GM23338 (cell line): ENCODE results near the gene SCRT2. TPM values are rescaled to one million over a fixed set of nuclear protein-coding genes. Genes with fewer than 3 reads are reported as not detected.

Source experiments
- ATAC-seq: fragments of 200-7000 bp; cut with Tn5 transposase; 3 replicates; pipeline ENCODE4 v1.9.1; 2020
- DNase-seq: peaks from one replicate; pipeline ENCODE4 v3.0.0-alpha.2; 2015; ENCODE audit warnings: low spot score
- H2AFZ ChIP-seq: fragments of 200-600 bp; sonication (generic); 2 replicates; pipeline ENCODE4 v1.8.0; 2016; ENCODE audit warnings: antibody characterized with exemption, mild to moderate bottlenecking, moderate library complexity
- H3F3A ChIP-seq: fragments of 200-600 bp; sonication (generic); replicated peaks from 2 replicates; pipeline ENCODE4 v1.8.0; 2017; ENCODE audit warnings: antibody characterized with exemption, mixed run types, low read depth
- H3K27ac ChIP-seq: fragments of 200-600 bp; sonication (generic); 2 replicates; pipeline ENCODE4 v1.6.1; 2016; ENCODE audit warnings: low read depth
- H3K27me3 ChIP-seq: fragments of 200-600 bp; sonication (generic); 2 replicates; pipeline ENCODE4 v1.8.0; 2016; ENCODE audit warnings: mild to moderate bottlenecking, mixed run types, moderate library complexity; ENCODE audit not compliant: insufficient read depth
- H3K36me3 ChIP-seq: fragments of 200-600 bp; sonication (generic); 2 replicates; pipeline ENCODE4 v1.8.0; 2016; ENCODE audit warnings: mild to moderate bottlenecking; ENCODE audit not compliant: insufficient read depth
- H3K4me1 ChIP-seq: fragments of 200-600 bp; sonication (generic); 2 replicates; pipeline ENCODE4 v1.8.0; 2016; ENCODE audit warnings: mild to moderate bottlenecking, moderate library complexity; ENCODE audit not compliant: insufficient read depth
- H3K4me2 ChIP-seq: fragments of 200-600 bp; sonication (generic); 2 replicates; pipeline ENCODE4 v1.7.1; 2017; ENCODE audit warnings: mixed run types
- H3K4me3 ChIP-seq: fragments of 200-600 bp; sonication (generic); 2 replicates; pipeline ENCODE4 v1.6.1; 2016; ENCODE audit warnings: mixed run types
- H3K79me2 ChIP-seq: fragments of 200-600 bp; sonication (generic); replicated peaks from 2 replicates; pipeline ENCODE4 v1.8.0; 2017; ENCODE audit warnings: mild to moderate bottlenecking; ENCODE audit not compliant: insufficient read depth
- H3K9me2 ChIP-seq: fragments of 200-600 bp; sonication (generic); 2 replicates; pipeline ENCODE4 v1.8.0; 2017; ENCODE audit not compliant: insufficient read depth
- H4K20me1 ChIP-seq: fragments of 200-600 bp; sonication (generic); replicated peaks from 2 replicates; pipeline ENCODE4 v1.8.0; 2017; ENCODE audit warnings: mild to moderate bottlenecking; ENCODE audit not compliant: insufficient read depth
- H3K27ac Mint-ChIP-seq: 2 replicates; pipeline ENCODE4 v1.8.0; 2020; ENCODE audit warnings: inconsistent platforms, mild to moderate bottlenecking, moderate library complexity, mixed read lengths
- H3K27me3 Mint-ChIP-seq: 3 replicates; pipeline ENCODE4 v1.8.0; 2022; ENCODE audit warnings: low read depth, mild to moderate bottlenecking, moderate library complexity, mixed read lengths, inconsistent platforms; ENCODE audit not compliant: insufficient read depth, poor library complexity
- H3K36me3 Mint-ChIP-seq: 3 replicates; pipeline ENCODE4 v1.8.0; 2021; ENCODE audit warnings: low read depth, mild to moderate bottlenecking, inconsistent platforms, moderate library complexity, mixed read lengths
- H3K4me1 Mint-ChIP-seq: 3 replicates; pipeline ENCODE4 v1.8.0; 2020; ENCODE audit warnings: mild to moderate bottlenecking, inconsistent platforms, mixed read lengths
- H3K4me3 Mint-ChIP-seq: 3 replicates; pipeline ENCODE4 v1.8.0; 2021; ENCODE audit warnings: moderate library complexity, mild to moderate bottlenecking, inconsistent platforms, mixed read lengths
- H3K9me3 Mint-ChIP-seq: 3 replicates; pipeline ENCODE4 v1.8.0; 2020; ENCODE audit warnings: moderate library complexity, mild to moderate bottlenecking, inconsistent platforms, mixed read lengths
- CREB1 ChIP-seq: fragments of 250-450 bp; sonication (Bioruptor Pico); IDR thresholded peaks from 2 replicates; pipeline ENCODE4 v1.5.0; 2020; ENCODE audit warnings: low read depth, mild to moderate bottlenecking, moderate library complexity
- EZH2 ChIP-seq: fragments of 200-600 bp; sonication (generic); IDR thresholded peaks from one replicate; pipeline ENCODE4 v1.8.0; 2017; ENCODE audit warnings: antibody characterized with exemption, mild to moderate bottlenecking, low read depth; ENCODE audit not compliant: unreplicated experiment
- EZH2phosphoT487 ChIP-seq: fragments of 200-600 bp; sonication (generic); IDR thresholded peaks from one replicate; pipeline ENCODE4 v1.8.1; 2018; ENCODE audit warnings: antibody characterized with exemption; ENCODE audit not compliant: unreplicated experiment
- JUNB ChIP-seq: IDR thresholded peaks from one replicate; pipeline ENCODE4 v1.6.1; 2016; ENCODE audit warnings: antibody characterized with exemption; ENCODE audit not compliant: unreplicated experiment
- NANOG ChIP-seq: IDR thresholded peaks from 2 replicates; pipeline ENCODE4 v1.6.1; 2016; ENCODE audit warnings: antibody characterized with exemption, borderline replicate concordance
- POLR2AphosphoS5 ChIP-seq: IDR thresholded peaks from 2 replicates; pipeline ENCODE4 v1.6.1; 2016; ENCODE audit warnings: antibody characterized with exemption, low read depth
- STAT1 ChIP-seq: IDR thresholded peaks from one replicate; pipeline ENCODE4 v1.6.1; 2016; ENCODE audit warnings: antibody characterized with exemption; ENCODE audit not compliant: unreplicated experiment
- ZNF114 ChIP-seq: fragments of 250-450 bp; sonication (Bioruptor Pico); IDR thresholded peaks from 2 replicates; pipeline ENCODE4 v1.5.0; 2020; ENCODE audit warnings: mild to moderate bottlenecking, moderate library complexity
- ZNF331 ChIP-seq: fragments of 250-450 bp; sonication (Bioruptor Pico); IDR thresholded peaks from 2 replicates; pipeline ENCODE4 v1.5.0; 2020; ENCODE audit warnings: low read depth, mild to moderate bottlenecking, moderate library complexity
- polyA plus RNA-seq: library from polyadenylated mRNA; unstranded; fragments of >200 nt; fragmentation: Nextera tagmentation; extraction: Ambion mirVana; gene quantifications from 2 replicates; pipeline ENCODE4 v1.2.1, GENCODE V29; 2016
- total RNA-seq: library from RNA; depleted of rRNA; stranded (reverse); fragments of >200 nt; shearing (Covaris generic); gene quantifications from 2 replicates; pipeline ENCODE4 v1.2.3, GENCODE V29; 2014
- TF ChIP-seq, protein P1 (sequence below), 2 experiments: fragments of 200-600 bp in 1 of 2; sonication (generic) in 1 of 2; conservative IDR thresholded peaks; 2 replicates each; pipeline versions ENCODE4 v1.5.1 to v1.6.1; 2016 to 2017; ENCODE audit warnings: antibody characterized with exemption in 2 of 2, low read depth in 2 of 2, mild to moderate bottlenecking in 2 of 2, moderate library complexity in 1 of 2
- TF ChIP-seq, protein P2 (sequence below): IDR thresholded peaks from 2 replicates; pipeline ENCODE4 v1.6.1; 2016; ENCODE audit warnings: antibody characterized with exemption
- TF ChIP-seq, protein P3 (sequence below): fragments of 250-450 bp; sonication (Bioruptor Pico); IDR thresholded peaks from 2 replicates; pipeline ENCODE4 v1.5.0; 2020; ENCODE audit warnings: mild to moderate bottlenecking, moderate library complexity

Gene SCRT2
- total and polyA plus RNA-seq, 2 experiments from 2014 or later = 0.31 TPM; not detected in 1

DNA sequence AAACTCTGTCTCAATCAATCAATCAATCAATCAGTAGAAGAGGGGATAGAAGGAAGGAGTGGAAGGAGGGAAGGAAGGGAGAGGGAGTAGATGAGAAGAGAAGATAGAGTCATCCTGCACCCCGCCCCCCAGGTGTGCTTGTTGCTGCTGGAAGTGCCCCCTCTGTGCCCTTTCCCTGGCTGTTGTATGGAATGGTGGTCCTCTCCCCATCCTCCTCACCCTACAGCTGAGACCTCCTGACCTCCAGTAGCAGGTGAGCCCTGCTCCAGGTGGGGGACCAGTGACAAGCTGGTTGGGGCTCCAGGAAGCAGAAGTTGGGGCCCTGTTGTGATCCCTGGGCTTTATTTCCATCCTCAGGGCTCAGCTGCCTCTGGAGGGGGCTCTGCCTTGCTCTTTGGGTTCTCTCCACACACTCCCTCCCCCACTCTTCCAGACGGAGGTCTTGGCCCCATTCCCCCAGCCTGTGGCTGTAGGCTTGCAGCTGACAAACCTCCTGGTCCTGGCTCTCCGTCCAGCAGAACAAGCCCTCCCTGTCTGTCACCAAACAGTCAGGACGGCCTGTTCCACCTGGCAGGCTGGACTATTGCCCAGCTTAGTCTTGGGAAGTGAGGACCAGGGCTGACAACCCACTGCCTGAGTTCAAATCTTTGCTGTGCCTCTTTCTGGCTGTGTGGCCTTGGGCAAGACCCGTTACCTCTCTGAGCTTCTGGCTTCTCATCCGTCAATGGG, 26.0 kb upstream of the SCRT2 start:
- no peak overlapping the region for H3K4me3 Mint-ChIP-seq
- DNase-seq (no peak), ATAC-seq (no peak)
- Histone ChIP-seq H4K20me1 (no peaks in the 10 kb centered on the region), H3K79me2 (no peaks in the 10 kb centered on the region), H3K4me3 (no peak overlapping the region), H3F3A (no peaks in the 10 kb centered on the region), H2AFZ (no peak overlapping the region), H3K4me1 (peaks cover 13% of the 10 kb centered on the region), H3K27ac (no peak overlapping the region), H3K36me3 (no peaks in the 10 kb centered on the region), H3K27me3 (no peaks in the 10 kb centered on the region), H3K9me2 (no peaks in the 10 kb centered on the region), H3K4me2 (no peak overlapping the region)
- peaks cover 33% of the 10 kb centered on the region for H3K4me1 Mint-ChIP-seq
- H3K27me3 Mint-ChIP-seq = peaks cover 6% of the 10 kb centered on the region
- TF ChIP-seq JUNB (no peak), EZH2 (no peak), CREB1 (no peak), ZNF331 (CRISPR knock-in tag) (no peak), POLR2AphosphoS5 (no peak), NANOG (no peak)
- TF ChIP-seq, protein P1, sequence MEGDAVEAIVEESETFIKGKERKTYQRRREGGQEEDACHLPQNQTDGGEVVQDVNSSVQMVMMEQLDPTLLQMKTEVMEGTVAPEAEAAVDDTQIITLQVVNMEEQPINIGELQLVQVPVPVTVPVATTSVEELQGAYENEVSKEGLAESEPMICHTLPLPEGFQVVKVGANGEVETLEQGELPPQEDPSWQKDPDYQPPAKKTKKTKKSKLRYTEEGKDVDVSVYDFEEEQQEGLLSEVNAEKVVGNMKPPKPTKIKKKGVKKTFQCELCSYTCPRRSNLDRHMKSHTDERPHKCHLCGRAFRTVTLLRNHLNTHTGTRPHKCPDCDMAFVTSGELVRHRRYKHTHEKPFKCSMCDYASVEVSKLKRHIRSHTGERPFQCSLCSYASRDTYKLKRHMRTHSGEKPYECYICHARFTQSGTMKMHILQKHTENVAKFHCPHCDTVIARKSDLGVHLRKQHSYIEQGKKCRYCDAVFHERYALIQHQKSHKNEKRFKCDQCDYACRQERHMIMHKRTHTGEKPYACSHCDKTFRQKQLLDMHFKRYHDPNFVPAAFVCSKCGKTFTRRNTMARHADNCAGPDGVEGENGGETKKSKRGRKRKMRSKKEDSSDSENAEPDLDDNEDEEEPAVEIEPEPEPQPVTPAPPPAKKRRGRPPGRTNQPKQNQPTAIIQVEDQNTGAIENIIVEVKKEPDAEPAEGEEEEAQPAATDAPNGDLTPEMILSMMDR (conservative IDR thresholded peaks at IDR 0.05; ENCODE audit: low read depth in 2 of 2) = no peak
- no peaks in the 10 kb centered on the region for H3K9me3 Mint-ChIP-seq
- no peaks in the 10 kb centered on the region for H3K36me3 Mint-ChIP-seq
- H3K27ac Mint-ChIP-seq = no peak overlapping the region

DNA sequence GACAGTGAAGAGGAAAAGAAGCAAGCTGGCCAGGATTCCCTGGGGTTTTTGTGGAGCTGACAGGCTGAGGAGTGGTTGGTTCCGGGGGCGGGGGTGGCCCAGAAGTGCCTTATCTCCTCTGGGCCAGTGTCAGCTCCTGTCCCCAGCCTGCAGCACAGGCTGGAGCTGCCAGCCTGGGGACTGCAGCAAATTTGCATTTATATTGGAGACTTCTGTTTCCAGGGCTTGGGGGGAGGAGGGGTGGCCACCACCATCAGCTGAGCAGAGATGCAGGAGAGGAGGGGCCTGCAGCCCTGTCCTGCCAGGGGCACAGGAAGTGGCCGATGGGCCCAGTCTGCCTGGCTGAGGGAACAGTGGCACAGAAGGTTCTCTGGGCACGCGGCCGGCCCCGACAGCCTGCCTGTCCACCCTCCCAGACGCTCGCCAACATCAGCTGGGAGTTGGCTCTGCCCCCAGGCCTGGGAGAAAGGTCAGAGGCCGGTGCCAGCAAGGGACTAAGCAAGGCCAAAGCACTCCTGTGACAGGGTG, 24.3 kb upstream of the SCRT2 start:
- Mint-ChIP-seq H3K27ac (no peak overlapping the region), H3K27me3 (peaks cover 6% of the 10 kb centered on the region), H3K4me3 (no peak overlapping the region), H3K9me3 (no peaks in the 10 kb centered on the region), H3K4me1 (peaks cover 29% of the 10 kb centered on the region), H3K36me3 (no peaks in the 10 kb centered on the region)
- Histone ChIP-seq H3K79me2 (no peaks in the 10 kb centered on the region), H3K27ac (no peak overlapping the region), H3F3A (no peaks in the 10 kb centered on the region), H3K27me3 (no peaks in the 10 kb centered on the region), H3K4me3 (no peak overlapping the region), H2AFZ (peak overlapping the region; percentile 76), H3K4me1 (peaks cover 13% of the 10 kb centered on the region), H4K20me1 (no peaks in the 10 kb centered on the region), H3K9me2 (no peaks in the 10 kb centered on the region), H3K4me2 (peak overlapping the region; percentile 60), H3K36me3 (no peaks in the 10 kb centered on the region)
- DNase-seq = peak; percentile 52
- peak; percentile 77 for ATAC-seq
- TF ChIP-seq EZH2phosphoT487 (no peak), POLR2AphosphoS5 (no peak), STAT1 (no peak), EZH2 (no peak), JUNB (no peak), ZNF114 (no peak)
- TF ChIP-seq, protein P2, sequence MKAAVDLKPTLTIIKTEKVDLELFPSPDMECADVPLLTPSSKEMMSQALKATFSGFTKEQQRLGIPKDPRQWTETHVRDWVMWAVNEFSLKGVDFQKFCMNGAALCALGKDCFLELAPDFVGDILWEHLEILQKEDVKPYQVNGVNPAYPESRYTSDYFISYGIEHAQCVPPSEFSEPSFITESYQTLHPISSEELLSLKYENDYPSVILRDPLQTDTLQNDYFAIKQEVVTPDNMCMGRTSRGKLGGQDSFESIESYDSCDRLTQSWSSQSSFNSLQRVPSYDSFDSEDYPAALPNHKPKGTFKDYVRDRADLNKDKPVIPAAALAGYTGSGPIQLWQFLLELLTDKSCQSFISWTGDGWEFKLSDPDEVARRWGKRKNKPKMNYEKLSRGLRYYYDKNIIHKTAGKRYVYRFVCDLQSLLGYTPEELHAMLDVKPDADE = no peak
- TF ChIP-seq, protein P3, sequence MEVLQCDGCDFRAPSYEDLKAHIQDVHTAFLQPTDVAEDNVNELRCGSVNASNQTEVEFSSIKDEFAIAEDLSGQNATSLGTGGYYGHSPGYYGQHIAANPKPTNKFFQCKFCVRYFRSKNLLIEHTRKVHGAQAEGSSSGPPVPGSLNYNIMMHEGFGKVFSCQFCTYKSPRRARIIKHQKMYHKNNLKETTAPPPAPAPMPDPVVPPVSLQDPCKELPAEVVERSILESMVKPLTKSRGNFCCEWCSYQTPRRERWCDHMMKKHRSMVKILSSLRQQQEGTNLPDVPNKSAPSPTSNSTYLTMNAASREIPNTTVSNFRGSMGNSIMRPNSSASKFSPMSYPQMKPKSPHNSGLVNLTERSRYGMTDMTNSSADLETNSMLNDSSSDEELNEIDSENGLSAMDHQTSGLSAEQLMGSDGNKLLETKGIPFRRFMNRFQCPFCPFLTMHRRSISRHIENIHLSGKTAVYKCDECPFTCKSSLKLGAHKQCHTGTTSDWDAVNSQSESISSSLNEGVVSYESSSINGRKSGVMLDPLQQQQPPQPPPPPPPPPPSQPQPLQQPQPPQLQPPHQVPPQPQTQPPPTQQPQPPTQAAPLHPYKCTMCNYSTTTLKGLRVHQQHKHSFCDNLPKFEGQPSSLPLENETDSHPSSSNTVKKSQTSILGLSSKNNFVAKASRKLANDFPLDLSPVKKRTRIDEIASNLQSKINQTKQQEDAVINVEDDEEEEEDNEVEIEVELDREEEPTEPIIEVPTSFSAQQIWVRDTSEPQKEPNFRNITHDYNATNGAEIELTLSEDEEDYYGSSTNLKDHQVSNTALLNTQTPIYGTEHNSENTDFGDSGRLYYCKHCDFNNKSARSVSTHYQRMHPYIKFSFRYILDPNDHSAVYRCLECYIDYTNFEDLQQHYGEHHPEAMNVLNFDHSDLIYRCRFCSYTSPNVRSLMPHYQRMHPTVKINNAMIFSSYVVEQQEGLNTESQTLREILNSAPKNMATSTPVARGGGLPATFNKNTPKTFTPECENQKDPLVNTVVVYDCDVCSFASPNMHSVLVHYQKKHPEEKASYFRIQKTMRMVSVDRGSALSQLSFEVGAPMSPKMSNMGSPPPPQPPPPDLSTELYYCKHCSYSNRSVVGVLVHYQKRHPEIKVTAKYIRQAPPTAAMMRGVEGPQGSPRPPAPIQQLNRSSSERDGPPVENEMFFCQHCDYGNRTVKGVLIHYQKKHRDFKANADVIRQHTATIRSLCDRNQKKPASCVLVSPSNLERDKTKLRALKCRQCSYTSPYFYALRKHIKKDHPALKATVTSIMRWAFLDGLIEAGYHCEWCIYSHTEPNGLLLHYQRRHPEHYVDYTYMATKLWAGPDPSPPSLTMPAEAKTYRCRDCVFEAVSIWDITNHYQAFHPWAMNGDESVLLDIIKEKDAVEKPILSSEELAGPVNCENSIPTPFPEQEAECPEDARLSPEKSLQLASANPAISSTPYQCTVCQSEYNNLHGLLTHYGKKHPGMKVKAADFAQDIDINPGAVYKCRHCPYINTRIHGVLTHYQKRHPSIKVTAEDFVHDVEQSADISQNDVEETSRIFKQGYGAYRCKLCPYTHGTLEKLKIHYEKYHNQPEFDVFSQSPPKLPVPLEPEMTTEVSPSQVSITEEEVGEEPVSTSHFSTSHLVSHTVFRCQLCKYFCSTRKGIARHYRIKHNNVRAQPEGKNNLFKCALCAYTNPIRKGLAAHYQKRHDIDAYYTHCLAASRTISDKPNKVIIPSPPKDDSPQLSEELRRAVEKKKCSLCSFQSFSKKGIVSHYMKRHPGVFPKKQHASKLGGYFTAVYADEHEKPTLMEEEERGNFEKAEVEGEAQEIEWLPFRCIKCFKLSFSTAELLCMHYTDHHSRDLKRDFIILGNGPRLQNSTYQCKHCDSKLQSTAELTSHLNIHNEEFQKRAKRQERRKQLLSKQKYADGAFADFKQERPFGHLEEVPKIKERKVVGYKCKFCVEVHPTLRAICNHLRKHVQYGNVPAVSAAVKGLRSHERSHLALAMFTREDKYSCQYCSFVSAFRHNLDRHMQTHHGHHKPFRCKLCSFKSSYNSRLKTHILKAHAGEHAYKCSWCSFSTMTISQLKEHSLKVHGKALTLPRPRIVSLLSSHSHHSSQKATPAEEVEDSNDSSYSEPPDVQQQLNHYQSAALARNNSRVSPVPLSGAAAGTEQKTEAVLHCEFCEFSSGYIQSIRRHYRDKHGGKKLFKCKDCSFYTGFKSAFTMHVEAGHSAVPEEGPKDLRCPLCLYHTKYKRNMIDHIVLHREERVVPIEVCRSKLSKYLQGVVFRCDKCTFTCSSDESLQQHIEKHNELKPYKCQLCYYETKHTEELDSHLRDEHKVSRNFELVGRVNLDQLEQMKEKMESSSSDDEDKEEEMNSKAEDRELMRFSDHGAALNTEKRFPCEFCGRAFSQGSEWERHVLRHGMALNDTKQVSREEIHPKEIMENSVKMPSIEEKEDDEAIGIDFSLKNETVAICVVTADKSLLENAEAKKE (CRISPR knock-in tag) = no peak
